ENCODE measurements around the gene PHF21A. TPM values are rescaled to one million over a fixed set of nuclear protein-coding genes. Genes with fewer than 3 reads are reported as not detected.

Gene PHF21A
- polyA plus RNA-seq, 1 experiment, result 17.1 TPM

- TF ChIP-seq CTCF (IDR thresholded peaks at IDR 0.05; ENCODE audit: insufficient read depth, low read depth, low read length), result no peak
- Histone ChIP-seq H3K27me3 (ENCODE audit: control insufficient read depth, insufficient read depth, low read length) (peaks cover 3% of the 10 kb centered on the region; the same call in 1 of the 2 replicates), H3K4me3 (ENCODE audit: low read depth, low read length) (no peak overlapping the region), H3K36me3 (ENCODE audit: control insufficient read depth, insufficient read depth, low read length) (no peaks in the 10 kb centered on the region)
- no peak for DNase-seq (ENCODE audit: low read depth)
- ChIA-PET CTCF (interaction anchor here (3.9 kb wide), 1 partner anchor 17 kb away, joined by 11 read pairs; no protein-coding TSS in a partner anchor), POLR2A (no interaction called here)
Observed at GRCh38 chr11:45889966-45890365, 231.3 kb downstream of the PHF21A start.

GRCh38 chr11:45889555-45889954 is 231.7 kb downstream of the PHF21A start:
- no peaks in the 10 kb centered on the region for H3K36me3 ChIP-seq (ENCODE audit: control insufficient read depth, insufficient read depth, low read length)
- DNase-seq (ENCODE audit: low read depth), result no peak
- TF ChIP-seq CTCF (IDR thresholded peaks at IDR 0.05; ENCODE audit: insufficient read depth, low read depth, low read length), result no peak
- H3K27me3 ChIP-seq (ENCODE audit: control insufficient read depth, insufficient read depth, low read length), result peaks cover 3% of the 10 kb centered on the region; the same call in 1 of the 2 replicates
- H3K4me3 ChIP-seq (ENCODE audit: low read depth, low read length), result no peak overlapping the region
- ChIA-PET POLR2A (no interaction called here), CTCF (interaction anchor here (3.9 kb wide), 1 partner anchor 17 kb away, joined by 11 read pairs; no protein-coding TSS in a partner anchor)

- POLR2A ChIA-PET, result no interaction called here
- H3K36me3 ChIP-seq (ENCODE audit: control insufficient read depth, insufficient read depth, low read length), result no peaks in the 10 kb centered on the region; the same call in 1 of the 2 replicates
- no peak for DNase-seq (ENCODE audit: low read depth)
- TF ChIP-seq CTCF (IDR thresholded peaks at IDR 0.05; ENCODE audit: insufficient read depth, low read depth, low read length), result no peak
- CTCF ChIA-PET, result interaction anchor here (0.5 to 3.9 kb wide), 3 partner anchors 15 to 62 kb away, joined by 3 to 11 read pairs (median 4); no protein-coding TSS in a partner anchor
- H3K4me3 ChIP-seq (ENCODE audit: low read depth, low read length), result no peak overlapping the region
- H3K27me3 ChIP-seq (ENCODE audit: control insufficient read depth, insufficient read depth, low read length), result peaks cover 3% of the 10 kb centered on the region; the same call in 1 of the 2 replicates
Observed at GRCh38 chr11:45887587-45887986, 233.7 kb downstream of the PHF21A start.

- DNase-seq (ENCODE audit: low read depth), result no peak
- ChIA-PET CTCF (interaction anchor here (1.1 to 3.9 kb wide), 2 partner anchors 14 to 63 kb away, joined by 3 to 11 read pairs; no protein-coding TSS in a partner anchor), POLR2A (no interaction called here)
- no peak for TF ChIP-seq CTCF (IDR thresholded peaks at IDR 0.05; ENCODE audit: insufficient read depth, low read depth, low read length)
- Histone ChIP-seq H3K36me3 (ENCODE audit: control insufficient read depth, insufficient read depth, low read length) (no peaks in the 10 kb centered on the region; the same call in none of the 2 replicates), H3K27me3 (ENCODE audit: control insufficient read depth, insufficient read depth, low read length) (peaks cover 3% of the 10 kb centered on the region; the same call in 1 of the 2 replicates), H3K4me3 (ENCODE audit: low read depth, low read length) (no peak overlapping the region)
Observed at GRCh38 chr11:45886816-45887520, 234.3 kb downstream of the PHF21A start.

GRCh38 chr11:45885921-45886721 is 235.1 kb downstream of the PHF21A start:
- no peak for DNase-seq (ENCODE audit: low read depth)
- TF ChIP-seq CTCF (IDR thresholded peaks at IDR 0.05; ENCODE audit: insufficient read depth, low read depth, low read length), result no peak
- Histone ChIP-seq H3K36me3 (ENCODE audit: control insufficient read depth, insufficient read depth, low read length) (peaks cover under 1% of the 10 kb centered on the region), H3K4me3 (ENCODE audit: low read depth, low read length) (peak overlapping the region; percentile 37), H3K27me3 (ENCODE audit: control insufficient read depth, insufficient read depth, low read length) (peaks cover 3% of the 10 kb centered on the region; the same call in 1 of the 2 replicates)
- CTCF ChIA-PET, result interaction anchor here (3.9 kb wide), 1 partner anchor 14 kb away, joined by 11 read pairs; no protein-coding TSS in a partner anchor
- POLR2A ChIA-PET, result no interaction called here

All from BJ (cell line).